Prostate gland (tissue), 2 donors: ENCODE measurements around the gene IL32.

ENCODE experiments used
- CTCF ChIP-seq, 4 experiments: fragments of 200-600 bp in 2 of 4; fragments of 450-650 bp in 2 of 4; sonication (generic) in 2 of 4; IDR thresholded peaks; 1 replicate in 3 of 4; 2 replicates in 1 of 4; pipeline ENCODE4 v1.5.1; 2016 to 2019; ENCODE audit warnings: antibody characterized with exemption in 4 of 4, mild to moderate bottlenecking in 2 of 4, moderate library complexity in 2 of 4
- POLR2A ChIP-seq: fragments of 450-650 bp; IDR thresholded peaks from one replicate; pipeline ENCODE4 v1.6.1; 2016; ENCODE audit warnings: antibody characterized with exemption, mild to moderate bottlenecking

GRCh38 chr16:3057181-3058138, 8.0 kb upstream of the IL32 start:
- TF ChIP-seq CTCF (IDR thresholded peaks at IDR 0.05) (no peak), POLR2A (no peak)
